DMS 273 (cell line): ENCODE measurements around the gene SMCO3.
"Not testable (repeated sequence)": the region's sequence is repeated elsewhere in the genome, so short reads cannot be mapped to it uniquely, and the experiment has no call there.

ENCODE experiments used
- DNase-seq: peaks from one replicate; lab custom pipeline; 2025; ENCODE audit not compliant: unreplicated experiment; lab: John Stamatoyannopoulos, UW

Gene SMCO3

DNA sequence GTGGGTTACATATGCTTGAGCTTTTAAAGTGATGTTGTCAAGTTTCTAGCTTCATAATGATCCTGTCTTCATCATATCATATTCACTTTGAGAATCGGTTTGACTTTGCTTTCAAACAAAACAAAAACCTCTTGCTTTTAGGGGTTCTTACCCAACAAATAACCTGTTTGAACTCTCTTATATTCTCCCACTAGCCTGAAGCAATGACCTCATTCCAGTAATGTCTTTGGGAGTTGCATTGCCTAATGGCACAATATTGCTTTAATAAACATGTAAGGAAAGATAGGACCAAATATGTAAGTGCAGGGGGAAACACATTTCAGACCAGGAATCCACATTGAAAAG lies 38.4 kb downstream of the SMCO3 start:
- DNase-seq, result no peak

DNA sequence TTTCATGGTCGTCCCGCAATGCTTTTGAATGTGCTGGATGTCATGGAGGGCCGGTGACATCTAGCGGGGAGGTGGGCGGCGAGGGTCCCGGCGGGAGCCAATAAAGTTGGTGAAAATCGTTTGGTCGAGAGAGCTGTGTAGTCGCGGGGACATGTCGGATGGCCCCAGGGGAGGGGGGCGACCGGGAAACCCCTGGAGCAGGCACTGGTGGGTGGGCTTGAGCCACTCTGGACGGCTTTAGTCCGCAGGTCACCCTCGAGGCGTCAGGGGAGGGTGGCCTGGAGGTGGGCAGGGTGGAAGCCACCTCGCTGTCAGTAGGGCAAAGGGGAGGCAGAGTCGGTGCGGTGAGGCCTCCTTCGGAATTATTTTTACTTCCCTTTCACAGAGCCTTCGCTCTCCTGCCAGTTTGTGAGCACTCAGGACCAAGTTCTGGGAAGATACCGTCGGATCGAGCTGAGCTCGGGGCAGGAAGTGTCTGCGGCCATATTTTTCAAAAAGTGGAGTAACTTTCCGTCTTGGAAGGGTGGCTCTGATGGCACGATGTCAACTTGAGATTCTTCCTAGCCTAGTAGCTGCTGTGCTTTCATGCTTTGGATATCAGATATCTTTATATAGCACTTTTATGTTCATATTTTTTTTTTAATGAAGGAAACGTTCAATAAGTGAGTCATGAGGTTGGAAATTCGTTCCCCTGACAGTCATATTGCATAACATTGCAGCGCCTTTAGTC lies 38.9 kb downstream of the SMCO3 start:
- DNase-seq, result no peak

DNA sequence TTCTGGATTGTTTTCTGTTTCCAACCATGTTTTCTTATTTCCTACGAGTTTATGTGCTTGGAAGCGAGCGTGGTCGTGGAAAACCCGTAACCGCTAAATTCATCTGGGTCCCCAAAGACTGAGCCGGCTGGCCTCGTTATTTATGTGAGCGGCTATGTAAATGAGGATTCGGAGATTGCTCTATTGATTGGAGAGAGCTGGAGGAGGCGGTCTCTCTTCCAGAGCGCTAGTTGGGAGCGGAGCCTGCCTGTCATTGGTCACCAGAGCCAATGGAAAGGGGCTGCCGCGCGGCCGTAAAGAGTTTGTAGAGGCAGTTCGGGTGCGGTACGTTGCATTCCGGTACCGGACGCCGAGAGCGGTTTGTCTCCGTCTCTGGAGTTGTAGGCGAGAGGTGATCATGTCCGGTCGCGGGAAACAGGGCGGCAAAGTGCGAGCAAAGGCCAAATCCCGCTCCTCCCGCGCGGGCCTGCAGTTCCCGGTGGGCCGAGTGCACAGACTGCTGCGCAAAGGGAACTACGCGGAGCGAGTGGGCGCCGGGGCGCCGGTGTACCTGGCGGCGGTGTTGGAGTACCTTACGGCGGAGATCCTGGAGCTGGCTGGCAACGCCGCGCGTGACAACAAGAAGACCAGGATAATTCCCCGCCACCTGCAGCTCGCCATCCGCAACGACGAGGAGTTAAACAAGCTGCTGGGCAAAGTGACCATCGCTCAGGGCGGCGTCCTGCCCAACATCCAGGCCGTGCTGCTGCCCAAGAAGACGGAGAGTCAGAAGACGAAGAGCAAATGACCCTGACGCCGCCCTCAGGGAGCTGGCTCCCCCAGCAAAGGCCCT lies 39.7 kb downstream of the SMCO3 start:
- DNase-seq, result peak; percentile 23

- no peak for DNase-seq
Observed at GRCh38 chr12:14773685-14774073, 40.3 kb downstream of the SMCO3 start.

- DNase-seq, result no peak
Observed at GRCh38 chr12:14772946-14773345, 41.0 kb downstream of the SMCO3 start.

GRCh38 chr12:14771651-14772137 lies 42.3 kb downstream of the SMCO3 start:
- no peak for DNase-seq

DNA sequence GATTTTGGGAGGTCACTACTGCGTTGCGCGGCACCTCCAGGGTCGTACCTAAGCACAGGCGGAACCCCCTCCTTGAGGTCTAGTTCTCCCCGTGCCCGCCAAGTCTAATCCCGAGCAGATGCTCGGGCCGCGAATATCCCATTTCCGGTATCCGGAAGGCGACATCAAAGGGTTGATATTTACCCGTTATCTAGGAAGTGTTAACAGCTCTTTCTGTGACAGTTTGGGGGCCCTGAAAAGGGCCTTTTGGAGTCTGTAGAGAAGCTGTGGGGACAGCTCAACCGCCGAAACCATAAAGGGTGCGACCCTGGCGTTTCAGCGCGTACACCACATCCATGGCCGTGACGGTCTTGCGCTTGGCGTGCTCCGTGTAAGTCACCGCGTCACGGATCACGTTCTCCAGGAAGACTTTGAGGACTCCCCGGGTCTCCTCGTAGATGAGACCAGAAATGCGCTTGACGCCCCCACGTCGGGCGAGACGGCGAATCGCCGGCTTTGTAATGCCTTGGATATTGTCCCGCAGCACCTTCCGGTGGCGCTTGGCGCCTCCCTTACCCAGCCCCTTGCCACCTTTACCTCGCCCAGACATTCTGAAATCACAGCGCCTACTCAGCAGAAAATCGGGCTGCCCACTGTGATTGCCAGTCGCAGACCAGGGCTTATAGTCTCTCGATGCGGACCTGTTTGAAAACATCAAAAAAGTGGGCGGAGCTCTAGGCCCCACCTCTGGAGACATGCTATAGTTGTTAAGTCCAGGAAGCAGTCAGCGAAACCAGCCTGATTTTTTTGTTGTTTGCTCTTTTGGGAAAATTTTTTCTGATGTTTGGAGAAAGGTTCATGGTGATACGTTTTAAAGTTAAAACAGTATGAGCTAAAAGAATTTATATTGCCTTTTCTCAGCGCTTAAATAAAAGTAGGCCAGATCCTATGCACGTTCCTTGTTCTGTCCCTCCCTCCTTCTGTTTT lies 43.2 kb downstream of the SMCO3 start:
- DNase-seq, result peak; percentile 87

GRCh38 chr12:14769969-14770495 lies 44.0 kb downstream of the SMCO3 start:
- peak; percentile 87 for DNase-seq

GRCh38 chr12:14769466-14769968 lies 44.5 kb downstream of the SMCO3 start:
- peak; percentile 33 for DNase-seq

DNA sequence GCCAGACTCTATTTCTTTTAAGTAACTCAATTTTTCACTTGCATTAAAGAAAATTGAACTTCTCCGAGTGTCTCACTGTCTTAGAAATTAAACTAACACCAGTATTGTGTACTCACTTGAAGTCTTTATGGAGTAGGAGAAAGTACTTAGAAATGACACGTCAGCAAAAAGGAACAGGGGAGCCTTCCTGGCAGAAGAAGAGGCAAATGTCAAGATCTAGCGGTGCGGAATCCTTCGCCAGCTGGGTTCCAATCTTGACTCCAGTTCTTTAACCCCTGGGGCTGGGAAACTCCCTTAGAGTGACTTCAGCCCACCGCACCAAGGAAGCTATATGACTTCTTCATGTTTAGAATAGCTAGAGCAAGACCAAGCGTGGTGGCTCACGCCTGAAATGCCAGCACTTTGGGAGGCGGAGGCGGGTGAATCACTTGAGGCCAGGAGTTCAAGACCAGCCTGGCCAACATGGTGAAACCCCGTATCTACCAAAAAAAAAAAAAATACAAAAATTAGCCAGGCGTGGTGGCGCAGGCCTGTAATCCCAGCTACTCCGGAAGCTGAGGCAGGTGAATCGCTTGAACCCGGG lies 45.1 kb downstream of the SMCO3 start:
- DNase-seq, result peak; percentile 3

GRCh38 chr12:14767617-14768016 lies 46.4 kb downstream of the SMCO3 start:
- DNase-seq, result no peak

GRCh38 chr12:14766649-14767215 lies 47.2 kb downstream of the SMCO3 start:
- no peak for DNase-seq

DNA sequence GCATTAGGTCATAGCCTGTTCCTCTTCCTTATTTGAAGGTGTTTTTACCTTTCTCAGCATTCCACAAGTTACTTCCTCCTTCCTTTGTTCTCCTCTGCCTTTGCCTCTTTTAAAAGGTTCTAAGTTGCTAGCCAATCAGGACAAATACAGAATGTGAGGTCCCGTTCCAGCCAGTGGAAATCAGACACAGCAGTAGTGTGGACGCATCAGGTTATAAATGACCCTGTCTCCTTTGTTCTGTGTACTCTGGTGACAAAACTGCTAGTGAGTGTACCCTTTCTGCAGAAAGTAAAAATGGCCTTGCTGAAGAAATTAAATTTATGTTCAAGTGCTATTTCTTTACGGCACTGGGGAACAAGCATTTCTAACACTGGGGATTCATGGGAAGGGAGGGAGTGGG lies 48.0 kb downstream of the SMCO3 start:
- DNase-seq, result not testable (repeated sequence)

- no peak for DNase-seq
Observed at GRCh38 chr12:14765398-14765797, 48.6 kb downstream of the SMCO3 start.

DNA sequence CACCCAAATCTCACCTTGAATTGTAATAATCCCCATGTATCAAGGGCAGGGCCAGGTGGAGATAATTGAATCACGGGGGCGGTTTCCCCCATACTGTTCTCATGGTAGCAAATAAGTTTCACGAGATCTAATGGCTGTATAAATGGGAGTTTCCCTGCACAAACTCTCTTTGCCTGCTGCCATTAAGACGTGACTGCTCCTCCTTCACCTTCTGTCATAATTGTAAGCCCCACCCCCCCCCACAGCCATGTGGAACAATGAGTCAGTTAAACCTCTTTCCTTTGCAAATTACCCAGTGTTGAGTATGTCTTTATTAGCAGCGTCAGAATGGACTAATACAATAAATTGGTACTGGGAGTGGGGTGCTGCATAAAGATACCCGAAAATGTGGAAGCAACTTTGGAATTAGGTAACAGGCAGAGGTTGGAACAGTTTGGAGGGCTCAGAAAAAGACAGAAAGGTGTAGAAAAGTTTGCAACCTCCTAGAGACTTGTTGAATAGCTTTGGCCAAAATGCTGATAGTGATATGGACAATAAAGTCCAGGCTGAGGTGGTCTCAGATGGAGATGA lies 54.2 kb downstream of the SMCO3 start:
- not testable (repeated sequence) for DNase-seq

GRCh38 chr12:14756334-14757143 lies 57.4 kb downstream of the SMCO3 start:
- no peak for DNase-seq
